K562 (cell line): ENCODE data around the gene TMEM168. TPM values are rescaled to one million over a fixed set of nuclear protein-coding genes. Genes with fewer than 3 reads are reported as not detected.

ENCODE experiments used
- ATAC-seq: fragments of 200-7000 bp; cut with Tn5 transposase; 3 replicates; pipeline ENCODE4 v1.9.1; 2020; ENCODE audit warnings: moderate library complexity
- BruUV-seq: library from RNA; stranded (reverse); fragments of 400-500 nt; replicated peaks from 2 replicates; lab custom pipeline; 2021; lab: Mats Ljungman, UMichigan
- CTCF ChIA-PET: fragments of 300-600 bp; formaldehyde crosslinking; extraction: SDS; loops from one replicate; lab custom pipeline; 2021; ENCODE audit warnings: low intra/inter-chr PET ratio; lab: Yijun Ruan, JAX
- POLR2A ChIA-PET: fragments of 300-600, 350-650 bp; sonication (Branson Sonifier 250); formaldehyde crosslinking; extraction: SDS; loops from one replicate; lab custom pipeline; 2021; ENCODE audit warnings: antibody characterized with exemption, inconsistent platforms; lab: Yijun Ruan, JAX
- DNase-seq, 4 experiments: peaks; one replicate each; pipeline versions ENCODE4 v3.0.0 to v3.0.0-alpha.2; 2011 to 2018; ENCODE audit warnings: low spot score in 3 of 4, mixed read lengths in 3 of 4; ENCODE audit errors: extremely low read depth in 1 of 4
- FAIRE-seq: peaks from 2 replicates; lab custom pipeline; 2011; peaks lifted over from hg19 to GRCh38; lab: Jason Lieb, UNC
- H2AFZ ChIP-seq: 2 replicates; pipeline ENCODE4 v1.6.0; 2011; ENCODE audit warnings: low read depth, low read length, control low read depth, inconsistent platforms
- H3K27ac ChIP-seq: fragments of 200-600 bp; 3 replicates; pipeline ENCODE4 v1.8.0; 2011; ENCODE audit warnings: low read depth, mild to moderate bottlenecking, control low read depth, inconsistent platforms, low read length, moderate library complexity, mixed read lengths; ENCODE audit errors: extremely low read depth
- H3K27me3 ChIP-seq, 2 experiments: fragments of 300-600 bp in 1 of 2; 2 replicates in 1 of 2; 3 replicates in 1 of 2; pipeline versions ENCODE4 v1.6.0 to v1.8.0; 2011; ENCODE audit warnings: inconsistent platforms in 2 of 2, low read length in 2 of 2, mild to moderate bottlenecking in 1 of 2, mixed read lengths in 1 of 2, moderate library complexity in 1 of 2; ENCODE audit not compliant: control insufficient read depth in 2 of 2, insufficient read depth in 2 of 2
- H3K36me3 ChIP-seq: fragments of 300-600 bp; 3 replicates; pipeline ENCODE4 v1.8.0; 2011; ENCODE audit warnings: mild to moderate bottlenecking, low read length, inconsistent platforms; ENCODE audit not compliant: control insufficient read depth, insufficient read depth
- H3K4me1 ChIP-seq, 2 experiments: fragments of 200-600 bp in 1 of 2; replicated peaks in 1 of 2; 2 replicates in 1 of 2; 3 replicates in 1 of 2; pipeline versions ENCODE4 v1.5.1 to v1.8.0; 2011; ENCODE audit warnings: inconsistent platforms in 2 of 2, low read length in 2 of 2, mild to moderate bottlenecking in 1 of 2, mixed read lengths in 1 of 2, moderate library complexity in 1 of 2; ENCODE audit not compliant: control insufficient read depth in 2 of 2, insufficient read depth in 2 of 2
- H3K4me2 ChIP-seq: 2 replicates; pipeline ENCODE4 v1.6.1; 2011; ENCODE audit warnings: low read length, control low read depth, inconsistent platforms, mixed read lengths; ENCODE audit not compliant: insufficient read depth
- H3K4me3 ChIP-seq: fragments of 200-600 bp; sonication (generic), shearing (Covaris generic); 2 replicates; pipeline ENCODE4 v1.5.1; 2016; ENCODE audit warnings: control low read depth, inconsistent platforms
- H3K79me2 ChIP-seq: fragments of 200-600 bp; 3 replicates; pipeline ENCODE4 v1.8.0; 2011; ENCODE audit warnings: low read length, inconsistent platforms; ENCODE audit not compliant: control insufficient read depth, insufficient read depth
- H3K9ac ChIP-seq, 2 experiments: 2 replicates each; pipeline versions ENCODE4 v1.6.0 to v1.6.1; 2011; ENCODE audit warnings: low read depth in 2 of 2, low read length in 2 of 2, control low read depth in 1 of 2, inconsistent platforms in 1 of 2, mild to moderate bottlenecking in 1 of 2, mixed read lengths in 1 of 2; ENCODE audit not compliant: insufficient read depth in 1 of 2
- H3K9me1 ChIP-seq: one replicate; pipeline ENCODE4 v1.6.0; 2011; ENCODE audit warnings: inconsistent platforms, mild to moderate bottlenecking, low read length, moderate library complexity; ENCODE audit not compliant: control insufficient read depth, insufficient read depth
- H3K9me3 ChIP-seq: replicated peaks from 2 replicates; pipeline ENCODE4 v1.5.1; 2011; ENCODE audit warnings: low read depth, low read length, inconsistent platforms; ENCODE audit not compliant: control insufficient read depth, insufficient read depth
- H4K20me1 ChIP-seq: replicated peaks from 2 replicates; pipeline ENCODE4 v1.6.1; 2011; ENCODE audit warnings: low read length, inconsistent platforms, mixed read lengths; ENCODE audit not compliant: control insufficient read depth, insufficient read depth
- ADNP ChIP-seq: fragments of 200-800 bp; sonication (Bioruptor generic); IDR thresholded peaks from 2 replicates; pipeline ENCODE4 v1.6.1; 2016; ENCODE audit warnings: missing genetic modification characterization, missing compliant biosample characterization
- BRF1 ChIP-seq: IDR thresholded peaks from 3 replicates; pipeline ENCODE4 v1.6.1; 2011; ENCODE audit warnings: borderline replicate concordance, mild to moderate bottlenecking; ENCODE audit not compliant: insufficient read length; ENCODE audit errors: extremely low read depth
- MED1 ChIP-seq: sonication (generic); formaldehyde crosslinking; IDR thresholded peaks from 2 replicates; pipeline ENCODE4 v1.8.1; 2023; ENCODE audit warnings: missing genetic modification reagents, borderline replicate concordance
- RBM25 ChIP-seq: fragments of 200-400 bp; formaldehyde crosslinking; IDR thresholded peaks from 2 replicates; pipeline ENCODE4 v1.6.1; 2018; ENCODE audit warnings: low read length, low read depth, moderate library complexity; ENCODE audit not compliant: severe bottlenecking
- ZFP1 ChIP-seq: fragments of 450-650 bp; formaldehyde crosslinking; IDR thresholded peaks from 2 replicates; pipeline ENCODE4 v1.4.0; 2020; ENCODE audit warnings: mild to moderate bottlenecking, mixed read lengths
- ZNF75A ChIP-seq: fragments of 450-650 bp; formaldehyde crosslinking; IDR thresholded peaks from 2 replicates; pipeline ENCODE4 v1.4.0; 2020; ENCODE audit warnings: mild to moderate bottlenecking
- WGBS: fragments of 100-300 bp; shearing (Covaris generic); methylation state at CpG from one replicate; pipeline ENCODE4 v1.1.6; 2016; ENCODE audit warnings: low coverage, mixed read lengths; ENCODE audit not compliant: insufficient coverage; ENCODE audit errors: missing lambda C conversion rate; 5-methylcytosine and 5-hydroxymethylcytosine counted together
- in situ Hi-C: fragments of 300-500 bp; cut with MboI; formaldehyde crosslinking; loops from 4 replicates; pipeline ENCODE4 v1.15.0; 2018; ENCODE audit warnings: inconsistent platforms, mixed read lengths
- intact Hi-C: fragments of 100-400 bp; cut with micrococcal nuclease; formaldehyde crosslinking; loops from 2 replicates; pipeline ENCODE4 v1.14.2; 2022
- polyA plus RNA-seq, 8 experiments: library from polyadenylated mRNA; depleted of rRNA in 4 of 8; stranded (reverse) in 5 of 8; unstranded in 3 of 8; fragments of >200 nt; fragmentation: Nextera tagmentation in 2 of 8; fragmentation: Illumina TruSeq in 1 of 8; extraction: Ambion mirVana in 2 of 8; extraction: Trizol in 1 of 8; gene quantifications; 2 replicates each; pipeline versions ENCODE4 v1.2.1 to v1.2.3, GENCODE V29; 2011 to 2014; ENCODE audit warnings: inconsistent platforms in 1 of 8, missing spikeins in 1 of 8
- total RNA-seq, 7 experiments: library from RNA; depleted of rRNA in 6 of 7; stranded (reverse); fragments of >200 nt in 6 of 7; fragmentation: Illumina TruSeq in 2 of 7; extraction: Trizol in 2 of 7; gene quantifications; 2 replicates each; pipeline versions ENCODE4 v1.2.1 to v1.2.3, GENCODE V29; 2011 to 2021; ENCODE audit warnings: low replicate concordance in 1 of 7

TMEM168 gene
- total and polyA plus RNA-seq, 9 of the 15 experiments (the other 6 are each of a cell fraction or from before 2014, with no cell fraction given) = 19.7 to 50.7 (median 25.4) TPM

GRCh38 chr7:112830769-112831168, 40.6 kb upstream of the TMEM168 start:
- DNase-seq = no peak
- no peak overlapping the region for H3K4me2 ChIP-seq
- H3K27me3 ChIP-seq = no peaks in the 10 kb centered on the region
- H3K4me3 ChIP-seq = no peak overlapping the region
- H3K36me3 ChIP-seq = no peaks in the 10 kb centered on the region
- intact Hi-C loops (no loop called here), in situ Hi-C loops (no loop called here)
- ATAC-seq = no peak
- no peak for FAIRE-seq
- H3K27ac ChIP-seq = no peak overlapping the region
- peaks cover 2% of the 10 kb centered on the region; the same call in 1 of the 2 replicates for H3K9me3 ChIP-seq
- no peaks in the 10 kb centered on the region for H3K79me2 ChIP-seq
- no peak overlapping the region for H3K9ac ChIP-seq
- BruUV-seq = no TSS peak
- H2AFZ ChIP-seq = no peak overlapping the region
- ChIA-PET CTCF (interaction anchor here (0.6 kb wide), 1 partner anchor 1060 kb away, joined by 3 read pairs; no protein-coding TSS in a partner anchor), POLR2A (no interaction called here)
- no peaks in the 10 kb centered on the region for H4K20me1 ChIP-seq
- H3K4me1 ChIP-seq = no peaks in the 10 kb centered on the region
- H3K9me1 ChIP-seq = no peaks in the 10 kb centered on the region
- no peak for TF ChIP-seq BRF1
- TF ChIP-seq RBM25 = peak; percentile 76
- no peak for TF ChIP-seq ZNF75A (CRISPR knock-in tag)
- TF ChIP-seq ADNP (tag) = peak; percentile 56; the same call in 1 of the 2 replicates
- TF ChIP-seq, all 486 proteins: peak for 2

- no peaks in the 10 kb centered on the region for H4K20me1 ChIP-seq
- no TSS peak for BruUV-seq
- H3K79me2 ChIP-seq = no peaks in the 10 kb centered on the region
- intact Hi-C loops = no loop called here
- no peak overlapping the region for H3K9ac ChIP-seq
- DNase-seq (no peak), FAIRE-seq (no peak), ATAC-seq (no peak)
- CTCF ChIA-PET = interaction anchor here (0.5 kb wide), 1 partner anchor 10 kb away, joined by 3 read pairs; no protein-coding TSS in a partner anchor
- in situ Hi-C loops = no loop called here
- H3K27me3 ChIP-seq = no peaks in the 10 kb centered on the region
- TF ChIP-seq ZFP1 (CRISPR knock-in tag) (peak; percentile 88), MED1 (CRISPR knock-in tag) (no peak)
- H3K4me3 ChIP-seq = no peak overlapping the region
- H3K4me1 ChIP-seq = no peaks in the 10 kb centered on the region
- H2AFZ ChIP-seq = no peak overlapping the region
- WGBS = 0% methylated on average over 1 of the region's 1 CpG
- no peak overlapping the region for H3K27ac ChIP-seq
- H3K36me3 ChIP-seq = no peaks in the 10 kb centered on the region
- no peaks in the 10 kb centered on the region for H3K9me1 ChIP-seq
- no peak overlapping the region for H3K4me2 ChIP-seq
- POLR2A ChIA-PET = interaction anchor here (0.8 to 1.2 kb wide), 3 partner anchors 10 to 38 kb away, joined by 3 read pairs; partner anchors contain the start of gene TMEM168
- H3K9me3 ChIP-seq = peaks cover 2% of the 10 kb centered on the region; the same call in 1 of the 2 replicates
These were observed 38.5 kb upstream of the TMEM168 start for GRCh38 chr7:112828696-112829095.
